ENCODE data around the gene EDN1.

The EDN1 gene

GRCh38 chr6:12270551-12271230, 19.5 kb upstream of the EDN1 start:
- no peak for DNase-seq

- no peak for DNase-seq
Measured at GRCh38 chr6:12271594-12271993, 18.6 kb upstream of the EDN1 start.

GRCh38 chr6:12271997-12272396, 18.2 kb upstream of the EDN1 start:
- DNase-seq = no peak

- no peak for DNase-seq
Measured at GRCh38 chr6:12275107-12275506, 15.1 kb upstream of the EDN1 start.

- no peak for DNase-seq
Measured at GRCh38 chr6:12276930-12277315, 13.2 kb upstream of the EDN1 start.

- no peak for DNase-seq
Measured at GRCh38 chr6:12277386-12277785, 12.8 kb upstream of the EDN1 start.

- no peak for DNase-seq
Measured at GRCh38 chr6:12278915-12279314, 11.2 kb upstream of the EDN1 start.

- DNase-seq = no peak
Measured at GRCh38 chr6:12279322-12280091, 10.7 kb upstream of the EDN1 start.

- DNase-seq = no peak
Measured at GRCh38 chr6:12280458-12280857, 9.7 kb upstream of the EDN1 start.

- no peak for DNase-seq
Measured at GRCh38 chr6:12280902-12281301, 9.3 kb upstream of the EDN1 start.

- no peak for DNase-seq
Measured at GRCh38 chr6:12283904-12284303, 6.3 kb upstream of the EDN1 start.

- no peak for DNase-seq
Measured at GRCh38 chr6:12286373-12287110, 3.6 kb upstream of the EDN1 start.

GRCh38 chr6:12288211-12288618, 1.9 kb upstream of the EDN1 start:
- DNase-seq = no peak

- DNase-seq = no peak
Measured at GRCh38 chr6:12288914-12289313, 1.2 kb upstream of the EDN1 start.

GRCh38 chr6:12289365-12289919, 719 bp upstream of the EDN1 start:
- peak; percentile 43 to 47 for DNase-seq

GRCh38 chr6:12291071-12291838, 1.1 kb downstream of the EDN1 start:
- DNase-seq = no peak

GRCh38 chr6:12291839-12292604, 1.9 kb downstream of the EDN1 start:
- DNase-seq = no peak

GRCh38 chr6:12293235-12293930, 3.2 kb downstream of the EDN1 start:
- no peak for DNase-seq

GRCh38 chr6:12293931-12294807, 4.0 kb downstream of the EDN1 start:
- DNase-seq = no peak

- DNase-seq = no peak
Measured at GRCh38 chr6:12294851-12295536, 4.8 kb downstream of the EDN1 start.

All from CD4-positive, alpha-beta T cell treated with Interleukin-1 beta for 1 hour (primary cell).